Measurements from ENCODE around the gene SCN2A.
A peak's percentile ranks its signal among the peaks of the same experiment; 100 is the strongest.
"Not testable (repeated sequence)": the region's sequence is repeated elsewhere in the genome, so short reads cannot be mapped to it uniquely, and the experiment has no call there.

Gene SCN2A

DNA sequence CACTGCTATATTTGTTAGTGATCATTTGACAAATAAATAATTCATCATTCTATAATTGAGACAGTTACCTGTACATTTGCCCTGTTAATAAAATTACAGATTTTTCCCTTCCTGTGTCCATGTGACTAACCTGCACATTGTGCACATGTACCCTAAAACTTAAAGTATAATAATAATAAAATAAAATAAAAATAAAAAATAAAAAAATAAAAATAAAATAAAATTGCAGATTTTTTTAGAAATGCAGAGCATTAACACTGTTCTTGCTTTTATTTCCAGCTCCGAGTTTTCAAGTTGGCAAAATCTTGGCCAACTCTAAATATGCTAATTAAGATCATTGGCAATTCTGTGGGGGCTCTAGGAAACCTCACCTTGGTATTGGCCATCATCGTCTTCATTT, 105.1 kb downstream of the SCN2A start:
- not testable (repeated sequence) for DNase-seq

- DNase-seq = no peak
Observed at GRCh38 chr2:165348441-165348840, 109.2 kb downstream of the SCN2A start.

DNA sequence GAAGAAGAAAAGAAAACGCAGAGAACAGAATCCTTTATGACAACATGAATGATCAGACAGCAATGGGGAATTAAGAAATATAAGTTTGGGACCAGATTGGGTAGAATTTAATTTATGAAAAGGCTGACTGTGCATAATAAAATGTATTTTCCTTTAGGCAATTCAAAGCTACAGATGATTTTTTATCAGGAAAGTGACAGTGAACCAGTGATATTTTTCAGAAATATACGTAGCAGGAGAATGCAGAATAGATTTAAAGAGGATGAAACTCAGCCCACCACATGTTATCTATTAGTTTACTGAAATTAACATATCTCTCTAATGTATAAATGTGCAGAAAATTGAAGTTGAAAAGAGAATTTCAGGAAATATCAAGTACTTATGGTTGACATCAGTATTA, 110.0 kb downstream of the SCN2A start:
- DNase-seq = no peak

DNA sequence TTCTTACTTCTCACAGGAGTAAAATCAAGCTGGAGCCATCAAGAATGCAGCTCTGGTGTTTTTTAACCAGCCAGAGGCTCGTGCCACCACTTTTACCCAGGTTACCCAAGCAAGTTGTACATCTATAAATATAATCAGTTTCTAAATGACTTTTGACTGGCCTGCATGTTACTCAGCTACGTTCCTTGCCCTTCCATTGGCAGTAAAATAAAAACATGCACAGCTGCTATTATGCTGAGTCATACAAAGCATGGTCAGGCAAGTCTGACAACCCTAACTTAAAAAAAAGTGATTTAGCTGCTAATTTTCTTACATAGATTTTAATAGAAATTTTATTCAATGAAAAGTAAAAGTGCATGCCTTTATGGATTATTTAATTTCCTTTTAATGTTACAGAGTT, 118.5 kb downstream of the SCN2A start:
- DNase-seq = peak; percentile 76

GRCh38 chr2:165361514-165361913, 122.3 kb downstream of the SCN2A start:
- DNase-seq = no peak

DNA sequence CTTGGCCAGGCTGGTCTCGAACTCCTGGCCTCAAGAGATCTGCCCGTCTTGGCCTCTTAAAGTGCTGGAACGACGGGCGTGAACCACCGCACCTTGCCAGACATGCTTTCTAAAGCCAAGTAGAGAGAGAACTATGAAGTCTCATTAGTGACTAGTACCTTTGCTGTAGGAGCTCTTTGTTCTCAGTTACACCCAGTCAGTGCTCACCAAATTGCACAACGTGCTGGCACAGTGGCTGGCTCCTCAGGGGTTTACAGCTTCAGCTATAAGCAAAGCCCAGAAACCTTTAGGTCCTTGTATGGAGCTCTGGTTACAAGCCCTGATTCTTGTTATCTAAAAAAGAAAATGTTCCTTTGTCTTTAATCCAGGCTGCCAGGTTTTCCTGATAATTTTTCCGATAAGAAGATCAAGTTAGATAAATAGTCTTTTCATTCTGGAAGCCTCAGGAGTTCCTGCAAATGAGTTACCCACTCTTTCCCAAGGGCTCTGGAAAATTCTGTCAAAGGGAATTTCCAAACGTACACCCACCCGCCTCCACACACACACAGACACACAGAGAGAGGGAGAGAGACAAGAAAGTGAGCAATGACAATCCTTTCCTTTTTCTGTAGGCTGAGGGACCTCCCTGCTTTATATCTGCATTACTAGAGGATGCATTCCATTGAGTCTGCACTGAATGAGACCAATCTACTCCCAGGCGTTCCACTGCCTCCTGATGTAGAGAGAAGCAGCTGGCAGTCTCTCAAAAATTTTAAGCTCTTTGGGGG, 130.1 kb downstream of the SCN2A start:
- DNase-seq = no peak

DNA sequence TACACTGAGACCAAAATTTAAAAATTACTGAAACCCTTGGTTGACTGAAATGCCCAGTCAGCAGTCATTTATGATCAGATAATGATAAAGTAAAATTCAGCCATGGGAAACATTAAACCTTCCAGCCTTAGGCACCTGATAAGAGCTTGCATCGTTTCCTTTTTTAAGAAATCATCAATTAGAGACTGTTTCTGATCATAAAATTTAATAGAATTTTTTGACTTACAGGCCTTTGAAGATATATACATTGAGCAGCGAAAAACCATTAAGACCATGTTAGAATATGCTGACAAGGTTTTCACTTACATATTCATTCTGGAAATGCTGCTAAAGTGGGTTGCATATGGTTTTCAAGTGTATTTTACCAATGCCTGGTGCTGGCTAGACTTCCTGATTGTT, 130.7 kb downstream of the SCN2A start:
- DNase-seq = no peak

GRCh38 chr2:165371356-165371755, 132.1 kb downstream of the SCN2A start:
- peak; percentile 75 for DNase-seq

GRCh38 chr2:165373278-165374010, 134.2 kb downstream of the SCN2A start:
- no peak for DNase-seq

DNA sequence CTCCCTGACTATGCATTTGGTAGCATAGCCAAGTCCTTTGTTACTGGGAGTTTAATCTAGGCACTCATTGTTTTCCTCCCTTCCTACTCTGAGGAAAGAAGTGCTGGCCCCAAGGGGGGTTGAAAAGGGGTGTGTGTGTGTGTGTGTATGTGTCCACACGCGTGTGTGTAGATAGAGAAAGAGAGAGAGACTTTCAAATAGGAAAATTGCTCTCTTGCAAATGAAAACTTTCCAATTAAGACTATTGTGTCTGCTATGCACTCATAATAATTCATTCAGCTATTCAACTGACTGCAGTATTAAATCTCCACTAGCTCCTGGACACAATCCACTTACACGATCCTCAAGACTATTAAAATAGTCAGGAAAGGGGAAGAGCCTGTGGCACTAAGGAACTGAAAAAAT, 137.4 kb downstream of the SCN2A start:
- no peak for DNase-seq

GRCh38 chr2:165382362-165382761, 143.1 kb downstream of the SCN2A start:
- no peak for DNase-seq

GRCh38 chr2:165390875-165391274, 151.7 kb downstream of the SCN2A start:
- DNase-seq = no peak

- no peak for DNase-seq
Observed at GRCh38 chr2:165391791-165392190, 152.6 kb downstream of the SCN2A start.

DNA sequence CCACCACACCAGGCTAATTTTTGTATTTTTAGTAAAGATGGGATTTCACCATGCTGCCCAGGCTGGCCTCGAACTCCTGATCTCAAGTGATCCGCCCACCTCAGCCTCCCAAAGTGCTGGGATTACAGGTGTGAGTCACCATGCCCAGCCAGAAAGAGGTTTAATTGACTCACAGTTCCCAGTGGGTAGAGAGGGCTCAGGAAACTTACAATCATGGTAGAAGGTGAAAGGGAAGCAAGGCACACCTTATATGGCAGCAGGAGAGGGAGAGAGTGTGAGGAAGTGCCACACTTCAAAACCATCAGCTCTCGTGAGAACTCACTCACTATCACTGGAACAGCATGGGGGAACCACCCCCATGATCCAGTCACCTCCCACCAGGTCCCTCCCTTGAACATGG, 159.4 kb downstream of the SCN2A start:
- DNase-seq = not testable (repeated sequence)

- DNase-seq = peak; percentile 73
Observed at GRCh38 chr2:165401285-165401852, 162.2 kb downstream of the SCN2A start.

DNA sequence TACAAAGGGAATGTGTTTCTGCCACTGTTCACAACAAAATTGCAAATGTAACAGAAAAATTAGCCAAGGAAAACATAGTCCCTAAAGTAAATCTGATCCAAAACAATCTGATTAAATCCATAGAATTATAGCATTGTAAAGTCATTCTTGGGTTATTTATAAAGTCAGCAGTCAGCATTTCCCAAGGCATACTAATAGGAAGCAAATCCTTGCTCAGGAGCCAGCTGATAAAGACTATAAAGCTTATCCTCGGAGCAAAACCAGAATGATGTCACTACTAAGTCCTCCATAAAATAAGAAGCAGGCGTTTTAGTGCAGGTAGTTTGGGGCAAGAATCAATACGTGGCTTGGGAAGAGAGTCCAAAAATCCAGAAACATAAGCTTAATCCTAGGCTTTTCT, 162.9 kb downstream of the SCN2A start:
- DNase-seq = no peak

DNA sequence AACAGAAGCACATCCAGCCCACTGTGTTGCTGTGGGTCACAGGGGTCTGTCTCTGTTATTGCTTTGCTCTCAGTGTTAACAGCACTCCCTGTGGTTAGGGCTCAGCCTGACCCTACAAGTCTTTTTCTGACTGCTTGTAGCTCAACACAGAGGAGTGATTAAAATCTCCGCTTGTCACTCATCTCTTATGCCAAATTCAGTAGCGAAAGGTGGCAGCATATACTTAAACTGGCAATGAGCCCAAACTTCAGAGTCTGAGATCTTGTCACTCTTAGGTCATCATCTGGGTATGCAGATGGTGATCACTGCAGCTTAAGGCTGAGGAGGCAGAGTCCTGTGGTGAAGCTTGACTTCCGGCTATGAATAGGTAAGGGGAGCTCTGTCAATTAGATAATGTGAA, 167.0 kb downstream of the SCN2A start:
- peak; percentile 98 for DNase-seq

GRCh38 chr2:165407466-165407865, 168.3 kb downstream of the SCN2A start:
- DNase-seq = no peak

GRCh38 chr2:165408186-165408585, 169.0 kb downstream of the SCN2A start:
- no peak for DNase-seq

DNA sequence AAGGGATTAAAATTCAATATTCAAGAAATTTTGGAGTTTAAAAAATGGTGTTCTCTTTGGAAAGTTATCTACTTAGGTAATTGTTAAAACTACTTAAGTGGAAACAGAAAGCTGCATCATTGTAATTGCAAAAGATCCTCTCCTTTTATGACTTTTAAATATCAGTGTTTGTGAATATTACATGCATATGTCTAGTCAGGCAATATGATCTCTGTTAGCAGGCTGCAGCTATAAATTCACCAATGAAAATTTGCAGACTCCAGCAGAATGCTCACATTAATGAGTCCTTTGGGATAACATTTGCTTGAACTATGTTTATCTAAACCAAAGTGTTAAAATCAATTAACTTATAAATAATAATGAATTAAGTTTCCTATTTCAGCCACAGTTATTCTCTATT, 171.1 kb downstream of the SCN2A start:
- DNase-seq = peak; percentile 31

DNA sequence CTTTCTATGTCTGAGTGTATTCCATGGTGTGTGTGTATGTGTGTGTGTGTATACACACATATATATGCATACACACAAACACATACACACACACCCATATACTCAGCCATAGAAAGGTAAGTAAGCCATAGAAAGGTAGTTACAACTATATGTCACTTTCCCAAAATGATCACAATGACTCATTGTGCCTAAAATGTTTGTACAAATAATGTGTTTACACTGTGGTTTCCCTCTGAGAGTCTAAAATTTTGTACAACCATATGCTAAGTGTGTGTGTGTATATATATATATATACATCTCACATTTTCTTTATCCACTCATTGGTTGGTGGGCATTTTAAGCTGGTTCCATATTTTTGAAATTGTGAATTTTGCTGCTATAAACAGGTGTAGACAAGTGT, 175.0 kb downstream of the SCN2A start:
- DNase-seq = no peak

GRCh38 chr2:165417009-165417408, 177.8 kb downstream of the SCN2A start:
- DNase-seq = no peak

GRCh38 chr2:165420231-165420630, 181.0 kb downstream of the SCN2A start:
- DNase-seq = no peak

- DNase-seq = no peak
Observed at GRCh38 chr2:165423081-165423480, 183.9 kb downstream of the SCN2A start.
